HL-60 (cell line): ENCODE measurements around the gene TAF3.

ENCODE experiments used
- DNase-seq, 2 experiments: peaks; one replicate each; pipeline ENCODE4 v3.0.0-alpha.2; 2010 to 2020; ENCODE audit warnings: low read depth in 1 of 2, low spot score in 1 of 2
- H3K27ac ChIP-seq: fragments of 250-450 bp; sonication (Bioruptor Pico); replicated peaks from 2 replicates; pipeline ENCODE4 v1.5.1; 2020; ENCODE audit warnings: mild to moderate bottlenecking, moderate library complexity
- H3K27me3 ChIP-seq: fragments of 250-450 bp; sonication (Bioruptor Pico); 2 replicates; pipeline ENCODE4 v1.5.1; 2021; ENCODE audit warnings: mild to moderate bottlenecking, moderate library complexity; ENCODE audit not compliant: insufficient read depth, poor library complexity, severe bottlenecking
- H3K4me3 ChIP-seq: replicated peaks from 2 replicates; pipeline ENCODE4 v1.5.1; 2011; ENCODE audit warnings: mild to moderate bottlenecking, control low read depth, low read length; ENCODE audit not compliant: insufficient read depth
- GABPA ChIP-seq: IDR thresholded peaks from 2 replicates; pipeline ENCODE4 v1.6.1; 2012; ENCODE audit warnings: low read depth
- POLR2AphosphoS5 ChIP-seq: IDR thresholded peaks from 2 replicates; pipeline ENCODE4 v1.6.1; 2012; ENCODE audit warnings: low read depth
- SPI1 ChIP-seq: IDR thresholded peaks from 2 replicates; pipeline ENCODE4 v1.6.1; 2012; ENCODE audit warnings: low read depth, mild to moderate bottlenecking, borderline replicate concordance
- TF ChIP-seq, protein P1 (sequence below): IDR thresholded peaks from 2 replicates; pipeline ENCODE4 v1.6.1; 2012; ENCODE audit warnings: low read depth; ENCODE audit not compliant: insufficient replicate concordance
- TF ChIP-seq, protein P2 (sequence below): IDR thresholded peaks from one replicate; pipeline ENCODE4 v1.5.1; 2011; ENCODE audit warnings: low read length, control low read depth, inconsistent platforms; ENCODE audit not compliant: insufficient read depth

The TAF3 gene

GRCh38 chr10:7958442-7958841 lies 140.1 kb downstream of the TAF3 start:
- Histone ChIP-seq H3K27me3 (no peaks in the 10 kb centered on the region), H3K4me3 (no peak overlapping the region), H3K27ac (no peak overlapping the region)
- TF ChIP-seq GABPA (no peak), SPI1 (no peak), POLR2AphosphoS5 (no peak)
- TF ChIP-seq, protein P1, sequence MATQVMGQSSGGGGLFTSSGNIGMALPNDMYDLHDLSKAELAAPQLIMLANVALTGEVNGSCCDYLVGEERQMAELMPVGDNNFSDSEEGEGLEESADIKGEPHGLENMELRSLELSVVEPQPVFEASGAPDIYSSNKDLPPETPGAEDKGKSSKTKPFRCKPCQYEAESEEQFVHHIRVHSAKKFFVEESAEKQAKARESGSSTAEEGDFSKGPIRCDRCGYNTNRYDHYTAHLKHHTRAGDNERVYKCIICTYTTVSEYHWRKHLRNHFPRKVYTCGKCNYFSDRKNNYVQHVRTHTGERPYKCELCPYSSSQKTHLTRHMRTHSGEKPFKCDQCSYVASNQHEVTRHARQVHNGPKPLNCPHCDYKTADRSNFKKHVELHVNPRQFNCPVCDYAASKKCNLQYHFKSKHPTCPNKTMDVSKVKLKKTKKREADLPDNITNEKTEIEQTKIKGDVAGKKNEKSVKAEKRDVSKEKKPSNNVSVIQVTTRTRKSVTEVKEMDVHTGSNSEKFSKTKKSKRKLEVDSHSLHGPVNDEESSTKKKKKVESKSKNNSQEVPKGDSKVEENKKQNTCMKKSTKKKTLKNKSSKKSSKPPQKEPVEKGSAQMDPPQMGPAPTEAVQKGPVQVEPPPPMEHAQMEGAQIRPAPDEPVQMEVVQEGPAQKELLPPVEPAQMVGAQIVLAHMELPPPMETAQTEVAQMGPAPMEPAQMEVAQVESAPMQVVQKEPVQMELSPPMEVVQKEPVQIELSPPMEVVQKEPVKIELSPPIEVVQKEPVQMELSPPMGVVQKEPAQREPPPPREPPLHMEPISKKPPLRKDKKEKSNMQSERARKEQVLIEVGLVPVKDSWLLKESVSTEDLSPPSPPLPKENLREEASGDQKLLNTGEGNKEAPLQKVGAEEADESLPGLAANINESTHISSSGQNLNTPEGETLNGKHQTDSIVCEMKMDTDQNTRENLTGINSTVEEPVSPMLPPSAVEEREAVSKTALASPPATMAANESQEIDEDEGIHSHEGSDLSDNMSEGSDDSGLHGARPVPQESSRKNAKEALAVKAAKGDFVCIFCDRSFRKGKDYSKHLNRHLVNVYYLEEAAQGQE = no peak
- TF ChIP-seq, protein P2, sequence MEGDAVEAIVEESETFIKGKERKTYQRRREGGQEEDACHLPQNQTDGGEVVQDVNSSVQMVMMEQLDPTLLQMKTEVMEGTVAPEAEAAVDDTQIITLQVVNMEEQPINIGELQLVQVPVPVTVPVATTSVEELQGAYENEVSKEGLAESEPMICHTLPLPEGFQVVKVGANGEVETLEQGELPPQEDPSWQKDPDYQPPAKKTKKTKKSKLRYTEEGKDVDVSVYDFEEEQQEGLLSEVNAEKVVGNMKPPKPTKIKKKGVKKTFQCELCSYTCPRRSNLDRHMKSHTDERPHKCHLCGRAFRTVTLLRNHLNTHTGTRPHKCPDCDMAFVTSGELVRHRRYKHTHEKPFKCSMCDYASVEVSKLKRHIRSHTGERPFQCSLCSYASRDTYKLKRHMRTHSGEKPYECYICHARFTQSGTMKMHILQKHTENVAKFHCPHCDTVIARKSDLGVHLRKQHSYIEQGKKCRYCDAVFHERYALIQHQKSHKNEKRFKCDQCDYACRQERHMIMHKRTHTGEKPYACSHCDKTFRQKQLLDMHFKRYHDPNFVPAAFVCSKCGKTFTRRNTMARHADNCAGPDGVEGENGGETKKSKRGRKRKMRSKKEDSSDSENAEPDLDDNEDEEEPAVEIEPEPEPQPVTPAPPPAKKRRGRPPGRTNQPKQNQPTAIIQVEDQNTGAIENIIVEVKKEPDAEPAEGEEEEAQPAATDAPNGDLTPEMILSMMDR = no peak
- DNase-seq = no peak

GRCh38 chr10:7960108-7960507 lies 141.8 kb downstream of the TAF3 start:
- no peak for DNase-seq
- Histone ChIP-seq H3K27ac (no peak overlapping the region), H3K27me3 (no peaks in the 10 kb centered on the region), H3K4me3 (no peak overlapping the region)
- TF ChIP-seq, protein P1 = no peak
- TF ChIP-seq SPI1 = no peak
- no peak for TF ChIP-seq POLR2AphosphoS5
- TF ChIP-seq GABPA = no peak
- TF ChIP-seq, protein P2 = no peak

GRCh38 chr10:7962592-7962991 lies 144.3 kb downstream of the TAF3 start:
- Histone ChIP-seq H3K27ac (no peak overlapping the region), H3K4me3 (no peak overlapping the region), H3K27me3 (no peaks in the 10 kb centered on the region)
- no peak for DNase-seq
- no peak for TF ChIP-seq SPI1
- TF ChIP-seq, protein P2 = no peak
- TF ChIP-seq, protein P1 = no peak
- no peak for TF ChIP-seq GABPA
- TF ChIP-seq POLR2AphosphoS5 = no peak
